Adrenal gland (tissue), 12 donors: ENCODE measurements around the gene CCDC38. TPM values are rescaled to one million over a fixed set of nuclear protein-coding genes. Genes with fewer than 3 reads are reported as not detected.

ENCODE experiments used
- DNase-seq, 7 donors: peaks; one replicate each; pipeline ENCODE4 v3.0.0-alpha.2; 2019 to 2020
- H3K27ac ChIP-seq, 5 donors: fragments of 200-600 bp; sonication (generic) in 4 of 5; 1 replicate in 3 of 5; 2 replicates in 2 of 5; pipeline versions ENCODE4 v1.5.1 to v1.8.0; 2016 to 2020; ENCODE audit warnings: mild to moderate bottlenecking in 1 of 5
- H3K27me3 ChIP-seq: fragments of 200-600 bp; 2 replicates; pipeline ENCODE4 v1.8.0; 2021
- H3K36me3 ChIP-seq, 2 donors: fragments of 200-600 bp; replicated peaks in 1 of 2; 1 replicate in 1 of 2; 2 replicates in 1 of 2; pipeline versions ENCODE4 v1.5.1 to v1.8.0; 2018 to 2022
- H3K4me1 ChIP-seq, 2 donors: fragments of 200-600 bp; replicated peaks in 1 of 2; 1 replicate in 1 of 2; 2 replicates in 1 of 2; pipeline versions ENCODE4 v1.5.1 to v1.8.0; 2018 to 2021
- H3K4me3 ChIP-seq, 4 donors: fragments of 200-600 bp; sonication (generic) in 3 of 4; one replicate each; pipeline ENCODE4 v1.5.1; 2016 to 2018
- H3K9me3 ChIP-seq, 3 donors: fragments of 200-600 bp; sonication (generic) in 1 of 3; replicated peaks in 1 of 3; 1 replicate in 2 of 3; 2 replicates in 1 of 3; pipeline versions ENCODE4 v1.5.1 to v1.8.0; 2016 to 2021
- CTCF ChIP-seq, 6 experiments: fragments of 450-650 bp in 4 of 6; fragments of 200-600 bp in 2 of 6; sonication (generic) in 1 of 6; IDR thresholded peaks; 1 replicate in 5 of 6; 2 replicates in 1 of 6; pipeline versions ENCODE4 v1.5.1 to v1.8.0; 2016 to 2021; ENCODE audit warnings: antibody characterized with exemption in 6 of 6, mild to moderate bottlenecking in 2 of 6, moderate library complexity in 1 of 6
- POLR2A ChIP-seq, 2 donors: fragments of 450-650 bp; IDR thresholded peaks; one replicate each; pipeline ENCODE4 v1.6.1; 2017; ENCODE audit warnings: antibody characterized with exemption in 2 of 2, mild to moderate bottlenecking in 2 of 2, moderate library complexity in 1 of 2
- WGBS, 4 donors: extraction: QIAGEN DNeasy Blood & Tissue Kit in 2 of 4; methylation state at CpG; one replicate each; pipeline versions ENCODE4 v1.1.5 to v1.1.7; 2013 to 2017; 5-methylcytosine and 5-hydroxymethylcytosine counted together
- intact Hi-C, 2 donors: fragments of 100-400 bp; cut with DNase I; formaldehyde crosslinking; loops; one replicate each; pipeline versions ENCODE4 v1.14.1 to v1.15.0; 2022 to 2023
- polyA plus RNA-seq, 3 donors: library from polyadenylated mRNA; stranded (reverse); fragments of 200-250 nt in 2 of 3; fragments of 350-450 nt in 1 of 3; fragmentation: Illumina TruSeq in 1 of 3; extraction: RNeasy Lipid Tissue Mini Kit (QIAGEN cat#74804) in 1 of 3; gene quantifications; one replicate each; pipeline ENCODE4 v1.2.3, GENCODE V29; 2013 to 2014
- total RNA-seq, 9 donors: library from RNA; depleted of rRNA in 4 of 9; stranded (reverse); fragments of >200 nt in 4 of 9; fragments of 120-200 nt in 1 of 9; fragmentation: NEBNext Ultra II Directional in 1 of 9; extraction: Animal tissue kit (Norgen Biotek cat#: 25700) in 1 of 9; gene quantifications; one replicate each; pipeline versions ENCODE4 v1.1.0 to v1.2.4, GENCODE V29; 2013 to 2023
- donor health status: healthy with polysubstance abuse.
- donor health status: Bipolar disorder and iron deficiency.
- donor health status: DM: yes; HTN: yes; CAD: no.
- donor health status: DM: no; HTN: no; CAD: no.
- donor health status: DM: no; HTN: no; CAD: no.
- donor health status: DM: yes; HTN: yes; CAD: no.

Gene CCDC38
- total and polyA plus RNA-seq, 12 donors, result 0.12 to 3.3 (median 0.76) TPM; not detected in 2

GRCh38 chr12:95881331-95881955 lies 61.0 kb downstream of the CCDC38 start:
- WGBS, 4 donors, result 75 to 80% (median 77%) methylated on average over 3 of the region's 3 CpGs
- TF ChIP-seq CTCF (IDR thresholded peaks at IDR 0.05), result no peak
- no peak for TF ChIP-seq POLR2A (IDR thresholded peaks at IDR 0.05)
- no peak for DNase-seq
- Histone ChIP-seq H3K4me1 (no peaks in the 10 kb centered on the region), H3K27ac (no peak overlapping the region), H3K27me3 (no peaks in the 10 kb centered on the region), H3K36me3 (no peaks in the 10 kb centered on the region), H3K4me3 (no peak overlapping the region), H3K9me3 (no peaks in the 10 kb centered on the region)
- intact Hi-C loops, result no loop called here

- 88 to 92% (median 91%) methylated on average over 1 of the region's 1 CpG for WGBS, 4 donors
- Histone ChIP-seq H3K27ac (no peak overlapping the region), H3K4me1 (no peaks in the 10 kb centered on the region), H3K27me3 (no peaks in the 10 kb centered on the region), H3K9me3 (no peaks in the 10 kb centered on the region), H3K36me3 (no peaks in the 10 kb centered on the region), H3K4me3 (no peak overlapping the region)
- no peak for TF ChIP-seq CTCF (IDR thresholded peaks at IDR 0.05)
- no peak for TF ChIP-seq POLR2A (IDR thresholded peaks at IDR 0.05)
- no peak for DNase-seq
- intact Hi-C loops, result no loop called here
Observed at GRCh38 chr12:95880895-95881294, 61.5 kb downstream of the CCDC38 start.

- 49 to 90% (median 82%) methylated on average over 2 of the region's 2 CpGs for WGBS, 4 donors
- no peaks in the 10 kb centered on the region for H3K4me1 ChIP-seq
- no peaks in the 10 kb centered on the region for H3K9me3 ChIP-seq
- no peak overlapping the region for H3K4me3 ChIP-seq
- no peak for TF ChIP-seq POLR2A (IDR thresholded peaks at IDR 0.05)
- no peak for TF ChIP-seq CTCF (IDR thresholded peaks at IDR 0.05)
- no peak overlapping the region for H3K27ac ChIP-seq
- DNase-seq, result no peak
- H3K36me3 ChIP-seq, result no peaks in the 10 kb centered on the region
- H3K27me3 ChIP-seq, result no peaks in the 10 kb centered on the region
- intact Hi-C loops, result no loop called here
Observed at GRCh38 chr12:95877622-95878021, 64.8 kb downstream of the CCDC38 start.

GRCh38 chr12:95874452-95874851 lies 68.0 kb downstream of the CCDC38 start:
- no peak for DNase-seq
- Histone ChIP-seq H3K4me3 (no peak overlapping the region), H3K4me1 (no peaks in the 10 kb centered on the region), H3K27ac (no peak overlapping the region), H3K36me3 (no peaks in the 10 kb centered on the region), H3K27me3 (no peaks in the 10 kb centered on the region), H3K9me3 (no peaks in the 10 kb centered on the region)
- 78 to 89% (median 85%) methylated on average over 4 of the region's 4 CpGs for WGBS, 4 donors
- TF ChIP-seq POLR2A (IDR thresholded peaks at IDR 0.05) (no peak), CTCF (IDR thresholded peaks at IDR 0.05) (no peak)
- intact Hi-C loops, result no loop called here
